H9 (cell line): Measurements from ENCODE around the gene S100P. TPM values are rescaled to one million over a fixed set of nuclear protein-coding genes. Genes with fewer than 3 reads are reported as not detected.

Experiments
- DNase-seq: peaks from one replicate; pipeline ENCODE4 v3.0.0-alpha.2; 2017
- H2AFZ ChIP-seq: one replicate; pipeline ENCODE4 v1.6.1; 2013; ENCODE audit warnings: mild to moderate bottlenecking, low read length, control low read depth, moderate library complexity
- H2AK5ac ChIP-seq: 2 replicates; pipeline ENCODE4 v1.6.1; 2013; ENCODE audit warnings: low read length, control low read depth, mixed read lengths; ENCODE audit not compliant: insufficient read length
- H2BK120ac ChIP-seq: one replicate; pipeline ENCODE4 v1.6.1; 2013; ENCODE audit warnings: low read depth, mild to moderate bottlenecking, low read length, control low read depth, inconsistent platforms; ENCODE audit not compliant: poor library complexity, severe bottlenecking
- H2BK12ac ChIP-seq: 2 replicates; pipeline ENCODE4 v1.6.1; 2013; ENCODE audit warnings: low read length, control low read depth, mixed read lengths, low read depth; ENCODE audit not compliant: insufficient read length
- H2BK15ac ChIP-seq: 2 replicates; pipeline ENCODE4 v1.6.1; 2013; ENCODE audit warnings: low read depth, low read length, control low read depth
- H2BK20ac ChIP-seq: one replicate; pipeline ENCODE4 v1.6.1; 2013; ENCODE audit warnings: low read depth, mild to moderate bottlenecking, low read length, control low read depth, inconsistent platforms; ENCODE audit not compliant: poor library complexity, severe bottlenecking
- H2BK5ac ChIP-seq: 2 replicates; pipeline ENCODE4 v1.6.1; 2013; ENCODE audit warnings: low read length, control low read depth, mixed read lengths; ENCODE audit not compliant: insufficient read length
- H3K14ac ChIP-seq: 2 replicates; pipeline ENCODE4 v1.6.1; 2013; ENCODE audit warnings: low read length, control low read depth; ENCODE audit not compliant: insufficient read depth
- H3K18ac ChIP-seq: 2 replicates; pipeline ENCODE4 v1.6.1; 2013; ENCODE audit warnings: low read depth, mild to moderate bottlenecking, mixed read lengths, low read length, control low read depth; ENCODE audit not compliant: insufficient read length
- H3K23ac ChIP-seq: 2 replicates; pipeline ENCODE4 v1.6.1; 2013; ENCODE audit warnings: low read length, control low read depth, mixed read lengths, low read depth; ENCODE audit not compliant: insufficient read length
- H3K23me2 ChIP-seq: 2 replicates; pipeline ENCODE4 v1.6.1; 2013; ENCODE audit warnings: low read depth, mild to moderate bottlenecking, mixed read lengths, low read length, control low read depth; ENCODE audit not compliant: insufficient read length, poor library complexity, severe bottlenecking
- H3K27ac ChIP-seq: 2 replicates; pipeline ENCODE4 v1.5.1; 2013; ENCODE audit warnings: low read length, control low read depth, mixed read lengths, low read depth; ENCODE audit not compliant: insufficient read length
- H3K27me3 ChIP-seq: 2 replicates; pipeline ENCODE4 v1.6.1; 2013; ENCODE audit warnings: low read length, control low read depth, inconsistent platforms; ENCODE audit not compliant: insufficient read depth
- H3K4ac ChIP-seq: 2 replicates; pipeline ENCODE4 v1.6.1; 2013; ENCODE audit warnings: low read depth, mild to moderate bottlenecking, control low read depth, inconsistent platforms, low read length, moderate library complexity
- H3K4me1 ChIP-seq: 2 replicates; pipeline ENCODE4 v1.6.1; 2013; ENCODE audit warnings: low read length, control low read depth, inconsistent platforms; ENCODE audit not compliant: insufficient read depth
- H3K4me2 ChIP-seq: 2 replicates; pipeline ENCODE4 v1.6.1; 2013; ENCODE audit warnings: low read length, control low read depth, mixed read lengths; ENCODE audit not compliant: insufficient read length, insufficient read depth
- H3K56ac ChIP-seq: 2 replicates; pipeline ENCODE4 v1.6.1; 2013; ENCODE audit warnings: low read depth, mild to moderate bottlenecking, mixed read lengths, low read length, control low read depth; ENCODE audit not compliant: insufficient read length
- H3K79me1 ChIP-seq: 2 replicates; pipeline ENCODE4 v1.6.1; 2013; ENCODE audit warnings: low read depth, mild to moderate bottlenecking, moderate library complexity, low read length, control low read depth, inconsistent platforms; ENCODE audit not compliant: insufficient read depth, poor library complexity, severe bottlenecking
- H3K79me2 ChIP-seq: 2 replicates; pipeline ENCODE4 v1.6.1; 2013; ENCODE audit warnings: low read length, control low read depth, inconsistent platforms; ENCODE audit not compliant: insufficient read depth
- H3K9ac ChIP-seq: 2 replicates; pipeline ENCODE4 v1.6.1; 2013; ENCODE audit warnings: low read length, control low read depth, mixed read lengths; ENCODE audit not compliant: insufficient read length; ENCODE audit errors: extremely low read depth
- H3K9me3 ChIP-seq: one replicate; pipeline ENCODE4 v1.6.1; 2013; ENCODE audit warnings: low read depth, low read length, inconsistent platforms; ENCODE audit not compliant: control insufficient read depth
- H3T11ph ChIP-seq: one replicate; pipeline ENCODE4 v1.6.1; 2013; ENCODE audit warnings: mild to moderate bottlenecking, low read length, control low read depth, inconsistent platforms
- H4K20me1 ChIP-seq: one replicate; pipeline ENCODE4 v1.6.1; 2013; ENCODE audit not compliant: control insufficient read depth, insufficient read length, insufficient read depth
- H4K5ac ChIP-seq: 2 replicates; pipeline ENCODE4 v1.6.1; 2013; ENCODE audit warnings: low read depth, mild to moderate bottlenecking, mixed read lengths, low read length, control low read depth; ENCODE audit not compliant: insufficient read length
- H4K8ac ChIP-seq: replicated peaks from 2 replicates; pipeline ENCODE4 v1.6.1; 2013; ENCODE audit warnings: low read length, control low read depth, mixed read lengths, low read depth; ENCODE audit not compliant: insufficient read length
- H4K91ac ChIP-seq: 2 replicates; pipeline ENCODE4 v1.6.1; 2013; ENCODE audit warnings: low read depth, mild to moderate bottlenecking, moderate library complexity, mixed read lengths, low read length, control low read depth; ENCODE audit not compliant: insufficient read length
- H3K27ac Mint-ChIP-seq, 3 experiments: 2 replicates in 2 of 3; 3 replicates in 1 of 3; pipeline ENCODE4 v1.8.0; 2020 to 2021; ENCODE audit warnings: mixed read lengths in 3 of 3, mild to moderate bottlenecking in 1 of 3, moderate library complexity in 1 of 3
- H3K27me3 Mint-ChIP-seq: 2 replicates; pipeline ENCODE4 v1.8.0; 2021; ENCODE audit warnings: low read depth, mild to moderate bottlenecking, moderate library complexity, mixed read lengths
- H3K36me3 Mint-ChIP-seq, 3 experiments: 2 replicates in 2 of 3; 3 replicates in 1 of 3; pipeline ENCODE4 v1.8.0; 2020 to 2021; ENCODE audit warnings: low read depth in 3 of 3, mixed read lengths in 3 of 3; ENCODE audit not compliant: insufficient read depth in 1 of 3
- H3K4me1 Mint-ChIP-seq, 2 experiments: 2 replicates each; pipeline ENCODE4 v1.8.0; 2020; ENCODE audit warnings: mixed read lengths in 2 of 2
- H3K4me3 Mint-ChIP-seq, 2 experiments: 2 replicates in 1 of 2; 3 replicates in 1 of 2; pipeline ENCODE4 v1.8.0; 2020 to 2021; ENCODE audit warnings: mild to moderate bottlenecking in 2 of 2, mixed read lengths in 2 of 2, moderate library complexity in 1 of 2
- H3K9me3 Mint-ChIP-seq, 2 experiments: 2 replicates in 1 of 2; 3 replicates in 1 of 2; pipeline ENCODE4 v1.8.0; 2020; ENCODE audit warnings: mild to moderate bottlenecking in 2 of 2, mixed read lengths in 2 of 2, moderate library complexity in 1 of 2
- CTCF ChIP-seq: fragments of 200-600 bp; sonication (generic); conservative IDR thresholded peaks from 3 replicates; pipeline ENCODE4 v1.8.0; 2021; ENCODE audit warnings: antibody characterized with exemption, mild to moderate bottlenecking
- WGBS: extraction: QIAGEN DNeasy Blood & Tissue Kit; methylation state at CpG from one replicate; pipeline ENCODE4 v1.1.7; 2013; ENCODE audit warnings: missing lambda C conversion rate, low lambda C conversion rate, mixed read lengths; ENCODE audit not compliant: insufficient read length; ENCODE audit errors: extremely low coverage; 5-methylcytosine and 5-hydroxymethylcytosine counted together
- total RNA-seq: library from RNA; stranded (reverse); gene quantifications from 2 replicates; pipeline ENCODE4 v1.2.1, GENCODE V29; 2021

S100P gene
- total RNA-seq, 1 experiment from 2014 or later = not detected

GRCh38 chr4:6696611-6697010, 2.9 kb downstream of the S100P start:
- no peaks in the 10 kb centered on the region for H3K4me1 ChIP-seq
- no peak overlapping the region for H3K4ac ChIP-seq
- H2BK20ac ChIP-seq = no peak overlapping the region
- H3K27ac ChIP-seq = no peak overlapping the region
- Mint-ChIP-seq H3K27me3 (no peaks in the 10 kb centered on the region), H3K36me3 (peaks cover 0 to 10% (median 8%) of the 10 kb centered on the region in 3 experiments; a peak in 4 of 7 replicates), H3K4me3 (no peak overlapping the region), H3K9me3 (no peaks in the 10 kb centered on the region), H3K27ac (0 out of 7 replicates have a peak overlapping the region, but pooled peaks of 1 of the 3 experiments have one; percentile 78), H3K4me1 (peaks cover 0 to 12% of the 10 kb centered on the region in 2 experiments; a peak in 2 of 4 replicates)
- H2BK12ac ChIP-seq = no peak overlapping the region
- no CpG with 5 or more reads among the region's 8 CpGs for WGBS
- TF ChIP-seq CTCF = no peak
- no peak overlapping the region for H3K4me2 ChIP-seq
- no peak overlapping the region for H3K56ac ChIP-seq
- H2AK5ac ChIP-seq = no peak overlapping the region
- H3K79me1 ChIP-seq = no peaks in the 10 kb centered on the region
- H4K91ac ChIP-seq = no peak overlapping the region
- H4K20me1 ChIP-seq = no peaks in the 10 kb centered on the region
- no peak overlapping the region for H2BK15ac ChIP-seq
- no peaks in the 10 kb centered on the region for H3K27me3 ChIP-seq
- H3K9ac ChIP-seq = no peak overlapping the region
- no peak for DNase-seq
- no peak overlapping the region for H3K23ac ChIP-seq
- no peak overlapping the region for H3K14ac ChIP-seq
- no peak overlapping the region for H2AFZ ChIP-seq
- H3T11ph ChIP-seq = no peak overlapping the region
- H3K9me3 ChIP-seq = no peaks in the 10 kb centered on the region
- no peak overlapping the region for H4K8ac ChIP-seq
- no peak overlapping the region for H2BK5ac ChIP-seq
- H3K18ac ChIP-seq = no peak overlapping the region
- no peaks in the 10 kb centered on the region for H3K79me2 ChIP-seq
- H2BK120ac ChIP-seq = no peak overlapping the region
- H3K23me2 ChIP-seq = no peaks in the 10 kb centered on the region
- H4K5ac ChIP-seq = no peak overlapping the region
